B cell (primary cell): ENCODE measurements around the gene RPRD1A. TPM values are rescaled to one million over a fixed set of nuclear protein-coding genes. Genes with fewer than 3 reads are reported as not detected.

ENCODE experiments used
- ATAC-seq: fragments of 200-7000 bp; cut with Tn5 transposase; one replicate; pipeline ENCODE4 v1.10.0; 2021; ENCODE audit warnings: low read depth, mild to moderate bottlenecking, moderate number of reproducible peaks, moderate library complexity
- CTCF ChIA-PET: fragments of 350-600 bp; sonication (Branson Sonifier 250); formaldehyde crosslinking; loops from one replicate; lab custom pipeline; 2021; ENCODE audit warnings: antibody characterized with exemption, inconsistent platforms; lab: Charles Lee
- POLR2A ChIA-PET: fragments of 350-600 bp; sonication (Branson Sonifier 250); formaldehyde crosslinking; loops from one replicate; lab custom pipeline; 2021; ENCODE audit warnings: antibody characterized with exemption; lab: Charles Lee
- DNase-seq: peaks from one replicate; pipeline ENCODE4 v3.0.0; 2013
- H2AFZ ChIP-seq: 2 replicates; pipeline ENCODE4 v1.6.1; 2012; ENCODE audit warnings: mild to moderate bottlenecking, low read depth, low read length; ENCODE audit not compliant: insufficient read depth, poor library complexity, severe bottlenecking
- H3K27ac ChIP-seq, 2 donors: 1 replicate in 1 of 2; 2 replicates in 1 of 2; pipeline ENCODE4 v1.5.1; 2012 to 2013; ENCODE audit warnings: low read length in 2 of 2, mild to moderate bottlenecking in 2 of 2, moderate library complexity in 1 of 2
- H3K27me3 ChIP-seq, 4 experiments: fragments of 200-600 bp in 1 of 4; sonication (generic) in 1 of 4; replicated peaks in 1 of 4; 1 replicate in 2 of 4; 2 replicates in 2 of 4; pipeline versions ENCODE4 v1.6.1 to v1.7.0; 2013 to 2016; ENCODE audit warnings: low read length in 3 of 4, mild to moderate bottlenecking in 2 of 4, mixed read lengths in 1 of 4, moderate library complexity in 1 of 4; ENCODE audit not compliant: insufficient read depth in 4 of 4, control insufficient read depth in 3 of 4; ENCODE audit errors: control extremely low read depth in 1 of 4
- H3K36me3 ChIP-seq, 2 experiments: replicated peaks in 1 of 2; 1 replicate in 1 of 2; 2 replicates in 1 of 2; pipeline versions ENCODE4 v1.6.1 to v1.7.1; 2013; ENCODE audit warnings: low read length in 1 of 2; ENCODE audit not compliant: insufficient read depth in 2 of 2, control insufficient read depth in 1 of 2; ENCODE audit errors: control extremely low read depth in 1 of 2, extremely low read depth in 1 of 2
- H3K4me1 ChIP-seq, 2 donors: fragments of 200-600 bp in 1 of 2; sonication (generic) in 1 of 2; 1 replicate in 1 of 2; 2 replicates in 1 of 2; pipeline versions ENCODE4 v1.5.1 to v1.6.1; 2013 to 2017; ENCODE audit warnings: low read length in 2 of 2; ENCODE audit not compliant: control insufficient read depth in 2 of 2, insufficient read depth in 2 of 2
- H3K4me2 ChIP-seq: replicated peaks from 2 replicates; pipeline ENCODE3; 2012; ENCODE audit warnings: mild to moderate bottlenecking, low read depth, low read length; ENCODE audit not compliant: poor library complexity, severe bottlenecking
- H3K4me3 ChIP-seq, 5 experiments: fragments of 200-600 bp in 1 of 5; sonication (generic) in 1 of 5; 1 replicate in 3 of 5; 2 replicates in 2 of 5; pipeline versions ENCODE4 v1.5.1 to v1.7.0; 2011 to 2016; ENCODE audit warnings: low read length in 4 of 5, mild to moderate bottlenecking in 4 of 5, low read depth in 2 of 5, control low read depth in 1 of 5, moderate library complexity in 1 of 5; ENCODE audit not compliant: insufficient read depth in 1 of 5; ENCODE audit errors: control extremely low read depth in 1 of 5, extremely low read depth in 1 of 5
- H3K79me2 ChIP-seq: fragments of 200-600 bp; sonication (generic); one replicate; pipeline ENCODE4 v1.6.0; 2016; ENCODE audit warnings: low read length; ENCODE audit not compliant: control insufficient read depth, insufficient read depth
- H3K9ac ChIP-seq: fragments of 200-600 bp; sonication (generic); 2 replicates; pipeline ENCODE4 v1.6.1; 2017; ENCODE audit warnings: mild to moderate bottlenecking, low read length, moderate library complexity
- H3K9me3 ChIP-seq, 3 donors: one replicate each; pipeline versions ENCODE4 v1.6.1 to v1.7.1; 2013; ENCODE audit warnings: low read length in 2 of 3; ENCODE audit not compliant: control insufficient read depth in 2 of 3, insufficient read depth in 1 of 3; ENCODE audit errors: control extremely low read depth in 1 of 3
- H4K20me1 ChIP-seq: 2 replicates; pipeline ENCODE4 v1.6.0; 2012; ENCODE audit warnings: mild to moderate bottlenecking, low read length; ENCODE audit not compliant: insufficient read depth, control insufficient read depth, poor library complexity, severe bottlenecking
- H3K27ac Mint-ChIP-seq: one replicate; pipeline ENCODE4 v1.8.0; 2021; ENCODE audit warnings: mixed read lengths
- H3K27me3 Mint-ChIP-seq: one replicate; pipeline ENCODE4 v1.8.0; 2021; ENCODE audit warnings: mixed read lengths
- H3K4me1 Mint-ChIP-seq: one replicate; pipeline ENCODE4 v1.8.0; 2021; ENCODE audit warnings: mixed read lengths
- H3K4me3 Mint-ChIP-seq: one replicate; pipeline ENCODE4 v1.8.0; 2021; ENCODE audit warnings: mixed read lengths
- H3K9me3 Mint-ChIP-seq: one replicate; pipeline ENCODE4 v1.8.0; 2022; ENCODE audit warnings: mixed read lengths; ENCODE audit not compliant: insufficient read depth
- EZH2 ChIP-seq: IDR thresholded peaks from 2 replicates; pipeline ENCODE4 v1.6.1; 2012; ENCODE audit warnings: borderline replicate concordance, low read depth, mild to moderate bottlenecking, moderate library complexity, low read length; ENCODE audit not compliant: insufficient read depth, poor library complexity, severe bottlenecking
- WGBS: methylation state at CpG from one replicate; pipeline ENCODE4 v1.1.5; 2013; ENCODE audit warnings: missing lambda C conversion rate; ENCODE audit not compliant: insufficient coverage; 5-methylcytosine and 5-hydroxymethylcytosine counted together
- intact Hi-C: fragments of 100-400 bp; cut with micrococcal nuclease; formaldehyde crosslinking; loops from one replicate; pipeline ENCODE4 v1.10.0; 2022
- polyA plus RNA-seq: library from polyadenylated mRNA; depleted of rRNA; stranded (reverse); fragments of >200 nt; gene quantifications from 2 replicates; pipeline ENCODE4 v1.2.3, GENCODE V29; 2012
- total RNA-seq, 2 donors: library from RNA; stranded (reverse); fragments of 120-200 nt in 1 of 2; gene quantifications; 1 replicate in 1 of 2; 2 replicates in 1 of 2; pipeline versions ENCODE4 v1.2.3 to v1.2.4, GENCODE V29; 2013 to 2022
- TF ChIP-seq, protein P1 (sequence below): fragments of 200-600 bp; IDR thresholded peaks from one replicate; pipeline ENCODE4 v1.8.0; 2022; ENCODE audit warnings: antibody characterized with exemption, mild to moderate bottlenecking

The RPRD1A gene
- total and polyA plus RNA-seq, 2 donors (not counting 1 experiment from before 2014, with no cell fraction given), result 27.6 to 62.6 TPM

DNA sequence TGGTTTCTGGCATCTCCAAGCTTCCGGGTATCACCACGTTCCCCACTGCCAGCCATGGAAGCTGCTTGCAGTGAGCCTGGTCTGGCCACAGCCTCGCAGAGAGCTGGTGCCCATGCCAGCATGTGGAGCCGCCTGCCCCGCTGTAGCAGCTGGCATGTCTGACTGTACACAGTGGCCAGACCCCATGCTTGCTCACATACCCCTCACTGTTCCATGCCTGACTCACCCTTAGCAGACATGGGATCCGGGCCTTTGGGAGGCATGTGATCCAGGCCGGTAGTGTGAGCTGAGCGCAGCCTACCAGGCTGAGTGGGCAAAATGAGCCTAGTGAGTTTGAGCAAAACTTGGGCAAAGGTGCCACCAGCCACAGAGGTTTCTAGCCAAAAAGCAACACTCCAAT, 18.8 kb upstream of the RPRD1A start:
- WGBS, result 90% methylated on average over 8 of the region's 8 CpGs
- POLR2A ChIA-PET, result no interaction called here

DNA sequence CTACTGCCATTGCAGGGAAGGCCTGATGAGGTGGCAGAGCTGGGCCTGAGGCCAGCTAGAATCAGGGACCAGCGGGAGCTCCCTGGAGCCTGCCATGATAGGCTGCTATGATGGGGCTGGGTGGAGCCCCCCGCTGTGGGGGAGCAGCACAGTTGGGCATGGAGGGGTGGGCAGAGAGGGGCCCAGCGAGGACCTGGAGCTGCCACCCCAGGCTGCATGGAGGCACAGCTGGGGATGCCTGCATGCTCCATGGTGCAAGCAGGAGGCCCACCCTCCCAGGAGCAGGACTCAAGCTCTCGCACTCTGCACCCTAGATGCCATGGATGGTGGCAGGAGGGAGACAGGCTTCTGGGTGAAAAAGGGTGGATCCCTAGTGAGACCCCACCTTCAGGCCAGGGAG, 17.8 kb upstream of the RPRD1A start:
- no peaks in the 10 kb centered on the region for H3K36me3 ChIP-seq
- no peak for ATAC-seq
- TF ChIP-seq, protein P1, sequence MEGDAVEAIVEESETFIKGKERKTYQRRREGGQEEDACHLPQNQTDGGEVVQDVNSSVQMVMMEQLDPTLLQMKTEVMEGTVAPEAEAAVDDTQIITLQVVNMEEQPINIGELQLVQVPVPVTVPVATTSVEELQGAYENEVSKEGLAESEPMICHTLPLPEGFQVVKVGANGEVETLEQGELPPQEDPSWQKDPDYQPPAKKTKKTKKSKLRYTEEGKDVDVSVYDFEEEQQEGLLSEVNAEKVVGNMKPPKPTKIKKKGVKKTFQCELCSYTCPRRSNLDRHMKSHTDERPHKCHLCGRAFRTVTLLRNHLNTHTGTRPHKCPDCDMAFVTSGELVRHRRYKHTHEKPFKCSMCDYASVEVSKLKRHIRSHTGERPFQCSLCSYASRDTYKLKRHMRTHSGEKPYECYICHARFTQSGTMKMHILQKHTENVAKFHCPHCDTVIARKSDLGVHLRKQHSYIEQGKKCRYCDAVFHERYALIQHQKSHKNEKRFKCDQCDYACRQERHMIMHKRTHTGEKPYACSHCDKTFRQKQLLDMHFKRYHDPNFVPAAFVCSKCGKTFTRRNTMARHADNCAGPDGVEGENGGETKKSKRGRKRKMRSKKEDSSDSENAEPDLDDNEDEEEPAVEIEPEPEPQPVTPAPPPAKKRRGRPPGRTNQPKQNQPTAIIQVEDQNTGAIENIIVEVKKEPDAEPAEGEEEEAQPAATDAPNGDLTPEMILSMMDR, result no peak
- no peak for TF ChIP-seq EZH2

More for the DNA sequence above, 18.8 kb upstream of the RPRD1A start:
- Histone ChIP-seq H3K9ac (no peak overlapping the region), H4K20me1 (no peaks in the 10 kb centered on the region), H3K36me3 (no peaks in the 10 kb centered on the region), H3K4me2 (no peak overlapping the region), H3K79me2 (no peaks in the 10 kb centered on the region), H3K9me3 (peaks cover 1 to 10% (median 1%) of the 10 kb centered on the region in 3 donors), H2AFZ (no peak overlapping the region), H3K27me3 (no peaks in the 10 kb centered on the region), H3K4me1 (peaks cover 8 to 14% of the 10 kb centered on the region in 2 donors), H3K27ac (no peak overlapping the region), H3K4me3 (no peak overlapping the region)
- intact Hi-C loops, result no loop called here
- CTCF ChIA-PET, result interaction anchor here (1.1 to 1.9 kb wide), 2 partner anchors 10 to 198 kb away, joined by 3 to 8 read pairs; no protein-coding TSS in a partner anchor
- TF ChIP-seq, protein P1, result no peak
- no peak for TF ChIP-seq EZH2
- peaks cover 25% of the 10 kb centered on the region for H3K4me1 Mint-ChIP-seq
- no peak for DNase-seq
- H3K4me3 Mint-ChIP-seq, result no peak overlapping the region
- H3K27me3 Mint-ChIP-seq, result no peaks in the 10 kb centered on the region
- no peaks in the 10 kb centered on the region for H3K9me3 Mint-ChIP-seq
- H3K27ac Mint-ChIP-seq, result no peak overlapping the region
- no peak for ATAC-seq

More for the DNA sequence above, 17.8 kb upstream of the RPRD1A start:
- Histone ChIP-seq H3K4me2 (no peak overlapping the region), H3K27ac (no peak overlapping the region), H3K9ac (no peak overlapping the region), H2AFZ (no peak overlapping the region), H3K79me2 (no peaks in the 10 kb centered on the region), H4K20me1 (no peaks in the 10 kb centered on the region), H3K9me3 (peaks cover 1 to 11% (median 9%) of the 10 kb centered on the region in 3 donors), H3K27me3 (no peaks in the 10 kb centered on the region), H3K4me3 (no peak overlapping the region), H3K4me1 (peaks cover 8 to 14% of the 10 kb centered on the region in 2 donors)
- intact Hi-C loops, result no loop called here
- Mint-ChIP-seq H3K27ac (no peak overlapping the region), H3K4me3 (no peak overlapping the region), H3K4me1 (peaks cover 25% of the 10 kb centered on the region), H3K9me3 (no peaks in the 10 kb centered on the region), H3K27me3 (no peaks in the 10 kb centered on the region)
- WGBS, result 98% methylated on average over 4 of the region's 4 CpGs
- ChIA-PET POLR2A (no interaction called here), CTCF (interaction anchor here (1.1 to 1.9 kb wide), 2 partner anchors 9 to 11 kb away, joined by 4 to 8 read pairs; no protein-coding TSS in a partner anchor)
- no peak for DNase-seq
